HG02884 (cell line): ENCODE results near the gene GRM1.

ENCODE experiments used
- ATAC-seq: cut with Tn5 transposase; IDR thresholded peaks from one replicate; pipeline ENCODE4 v1.9.1; 2021; ENCODE audit warnings: mild to moderate bottlenecking, moderate library complexity; ENCODE audit not compliant: unreplicated experiment

Gene GRM1

GRCh38 chr6:146028851-146029572 is at the start of gene GRM1:
GRM1 (plus strand) TSS chr6:146029062; CDS start chr6:146029518, 456 bp downstream.
- ATAC-seq: no peak

DNA sequence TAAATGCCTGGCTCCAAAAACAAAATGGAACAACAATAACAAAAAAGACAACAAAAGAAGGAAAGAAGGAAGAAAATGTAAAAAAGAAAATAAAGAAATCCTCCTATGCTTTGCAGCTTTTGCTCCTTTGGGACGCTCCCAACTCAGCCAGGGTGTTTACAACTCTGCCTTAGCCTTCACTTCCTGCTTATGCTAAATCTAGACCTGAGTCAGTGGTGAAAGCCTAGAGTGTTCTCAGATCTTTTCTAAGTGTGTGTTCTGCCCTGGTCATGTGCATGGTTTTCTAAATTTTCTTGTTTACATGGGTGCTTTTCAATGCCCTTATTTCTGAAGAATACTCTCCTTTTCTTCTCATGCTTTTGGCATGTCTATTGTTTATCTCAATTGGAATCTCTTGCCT is 19.5 kb upstream of the GRM1 start:
- ATAC-seq: no peak

DNA sequence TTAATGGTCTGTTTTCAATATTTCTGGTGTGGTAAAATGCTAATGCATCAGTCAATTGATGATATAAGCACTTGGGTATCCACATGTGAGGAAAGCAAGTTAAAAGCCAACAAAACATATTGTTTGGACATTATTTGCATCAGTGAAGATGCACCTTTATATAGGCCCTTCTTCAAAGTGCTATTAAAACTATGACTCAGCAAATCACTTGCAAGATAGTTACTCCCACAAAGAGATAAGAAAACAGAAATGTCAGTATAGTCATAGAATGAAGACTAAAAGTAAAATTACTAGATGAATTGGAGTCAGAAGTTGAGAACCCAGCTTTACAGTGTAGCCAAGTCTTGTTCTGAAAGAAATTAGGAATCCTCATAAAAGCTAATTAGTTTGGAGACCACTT is 14.6 kb upstream of the GRM1 start:
- ATAC-seq: no peak

DNA sequence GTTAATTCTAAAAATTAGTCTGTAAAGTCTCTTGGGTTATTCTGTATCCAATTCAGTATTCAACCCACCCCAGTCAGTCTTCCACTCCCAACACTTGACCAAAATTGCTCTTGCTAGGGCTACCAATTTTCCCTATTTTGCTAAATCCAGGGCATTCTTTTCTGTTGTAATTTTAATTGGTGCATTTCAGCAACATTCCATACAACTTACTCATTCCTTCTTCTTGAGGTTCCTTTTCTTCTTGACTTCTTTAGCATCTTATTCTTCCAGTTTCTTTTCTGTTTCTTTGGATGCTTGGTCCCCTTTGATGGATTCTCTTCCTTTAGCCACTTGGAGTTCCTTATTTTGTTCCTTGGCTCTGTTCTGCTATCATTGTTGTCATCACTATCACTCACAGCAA is 11.2 kb upstream of the GRM1 start:
- no peak for ATAC-seq

GRCh38 chr6:146026873-146027272 is 2.0 kb upstream of the GRM1 start:
- no peak for ATAC-seq

- ATAC-seq: no peak
Observed at GRCh38 chr6:146027586-146028251, 1.1 kb upstream of the GRM1 start.

GRCh38 chr6:146028252-146028795 is 538 bp upstream of the GRM1 start:
- ATAC-seq: no peak

DNA sequence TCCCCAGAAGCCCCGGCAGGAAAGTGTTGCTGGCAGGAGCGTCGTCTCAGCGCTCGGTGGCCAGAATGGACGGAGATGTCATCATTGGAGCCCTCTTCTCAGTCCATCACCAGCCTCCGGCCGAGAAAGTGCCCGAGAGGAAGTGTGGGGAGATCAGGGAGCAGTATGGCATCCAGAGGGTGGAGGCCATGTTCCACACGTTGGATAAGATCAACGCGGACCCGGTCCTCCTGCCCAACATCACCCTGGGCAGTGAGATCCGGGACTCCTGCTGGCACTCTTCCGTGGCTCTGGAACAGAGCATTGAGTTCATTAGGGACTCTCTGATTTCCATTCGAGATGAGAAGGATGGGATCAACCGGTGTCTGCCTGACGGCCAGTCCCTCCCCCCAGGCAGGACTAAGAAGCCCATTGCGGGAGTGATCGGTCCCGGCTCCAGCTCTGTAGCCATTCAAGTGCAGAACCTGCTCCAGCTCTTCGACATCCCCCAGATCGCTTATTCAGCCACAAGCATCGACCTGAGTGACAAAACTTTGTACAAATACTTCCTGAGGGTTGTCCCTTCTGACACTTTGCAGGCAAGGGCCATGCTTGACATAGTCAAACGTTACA is 817 bp downstream of the GRM1 start:
- no peak for ATAC-seq

DNA sequence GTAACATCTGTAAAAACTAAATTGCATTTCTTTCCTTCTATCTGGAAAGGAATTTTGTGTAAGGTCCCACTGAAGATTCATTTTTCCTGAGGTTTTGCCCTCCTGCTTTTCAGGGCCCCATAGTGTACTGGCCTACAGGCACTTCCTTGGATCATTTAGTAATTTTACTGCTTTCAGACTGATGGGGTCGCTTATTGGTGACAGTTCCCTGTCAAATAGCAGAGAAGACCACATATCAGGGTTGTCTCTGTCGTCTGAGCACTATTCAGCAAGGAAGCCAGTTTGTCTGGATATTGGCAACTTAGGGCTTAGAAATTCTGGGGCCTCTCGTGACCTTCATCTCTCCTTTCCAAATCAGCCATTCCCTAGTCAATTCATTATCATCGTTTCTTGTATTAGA is 3.5 kb downstream of the GRM1 start:
- ATAC-seq: no peak

- no peak for ATAC-seq
Observed at GRCh38 chr6:146040360-146040759, 11.5 kb downstream of the GRM1 start.

GRCh38 chr6:146041282-146041681 is 12.4 kb downstream of the GRM1 start:
- no peak for ATAC-seq

- no peak for ATAC-seq
Observed at GRCh38 chr6:146047371-146047770, 18.5 kb downstream of the GRM1 start.

- no peak for ATAC-seq
Observed at GRCh38 chr6:146050168-146050567, 21.3 kb downstream of the GRM1 start.

DNA sequence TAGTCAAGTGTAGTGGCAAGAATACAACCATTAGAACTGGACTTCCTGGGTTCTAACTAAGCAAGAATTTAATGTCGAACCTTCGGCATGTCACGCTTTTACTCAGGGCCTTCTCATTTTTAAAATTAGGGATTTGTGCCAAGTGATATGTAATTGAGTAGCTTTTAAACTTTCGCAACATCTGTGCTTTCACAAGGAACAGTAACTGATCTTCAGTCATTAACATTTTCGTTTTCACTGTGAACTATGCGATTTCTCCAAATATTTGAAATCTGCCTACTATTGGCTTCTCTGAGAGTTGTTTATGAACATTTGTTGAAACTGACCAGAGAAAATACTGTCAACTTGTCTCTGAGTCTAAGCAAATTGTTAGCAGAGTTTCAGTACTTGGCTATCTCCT is 27.6 kb downstream of the GRM1 start:
- no peak for ATAC-seq

- ATAC-seq: no peak
Observed at GRCh38 chr6:146065690-146066089, 36.8 kb downstream of the GRM1 start.

GRCh38 chr6:146066506-146066905 is 37.6 kb downstream of the GRM1 start:
- no peak for ATAC-seq

DNA sequence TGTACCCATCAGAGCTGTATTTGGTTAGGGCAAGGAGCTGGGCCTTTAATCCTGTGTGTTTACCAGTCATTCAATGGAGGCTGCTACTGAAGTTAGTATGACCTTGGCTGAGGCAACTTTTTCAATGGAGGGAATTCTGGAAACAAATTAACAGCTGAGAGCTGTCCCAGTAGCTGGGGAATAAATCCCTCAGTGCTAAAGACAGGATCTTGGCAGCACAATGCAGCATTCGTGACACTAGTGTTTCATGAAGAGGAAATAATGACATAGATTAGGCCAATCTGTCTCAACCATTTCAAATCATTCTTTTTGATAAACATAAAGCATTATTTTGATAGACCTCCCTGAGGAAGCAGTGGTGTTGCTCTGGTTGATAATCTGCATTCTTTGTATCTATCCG is 42.9 kb downstream of the GRM1 start:
- ATAC-seq: no peak

DNA sequence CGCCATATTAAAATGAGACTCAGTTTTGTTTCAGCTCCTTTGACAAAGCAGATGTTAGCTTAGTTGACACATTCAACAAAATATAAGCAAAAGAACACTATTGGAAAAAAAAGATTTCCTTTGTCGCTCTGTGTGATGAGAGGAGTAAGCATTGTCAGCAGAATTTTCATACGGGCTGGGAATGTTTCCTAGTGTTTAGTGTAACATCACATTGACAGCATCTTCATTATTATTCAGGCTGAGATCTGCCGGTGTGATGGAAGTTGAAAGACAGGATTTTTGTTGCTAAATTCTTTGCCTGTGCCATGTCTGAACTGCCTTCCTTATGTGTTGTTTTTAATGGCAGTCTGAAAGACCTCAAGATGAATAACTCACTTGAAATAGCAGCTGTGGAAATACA is 49.1 kb downstream of the GRM1 start:
- ATAC-seq: no peak

DNA sequence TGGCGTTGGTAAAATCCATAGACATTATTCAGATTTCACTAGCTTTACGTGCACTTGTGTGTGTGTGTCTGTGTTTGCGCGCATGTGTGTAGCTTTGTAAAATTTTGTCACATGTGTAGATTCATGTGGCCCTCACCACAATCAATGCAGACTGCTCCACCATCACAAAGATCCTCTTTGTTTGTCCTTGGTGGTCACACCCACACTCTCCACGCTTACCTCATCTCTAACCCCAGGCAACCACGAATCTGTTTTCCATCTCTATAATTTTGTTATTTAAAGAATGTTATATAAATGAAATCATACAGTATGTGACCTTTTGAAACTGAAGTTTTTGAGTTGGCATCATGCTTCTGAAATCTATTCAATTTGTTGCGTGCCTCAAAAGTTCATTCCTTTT is 58.5 kb downstream of the GRM1 start:
- ATAC-seq: no peak

- ATAC-seq: no peak
Observed at GRCh38 chr6:146090474-146090873, 61.6 kb downstream of the GRM1 start.

DNA sequence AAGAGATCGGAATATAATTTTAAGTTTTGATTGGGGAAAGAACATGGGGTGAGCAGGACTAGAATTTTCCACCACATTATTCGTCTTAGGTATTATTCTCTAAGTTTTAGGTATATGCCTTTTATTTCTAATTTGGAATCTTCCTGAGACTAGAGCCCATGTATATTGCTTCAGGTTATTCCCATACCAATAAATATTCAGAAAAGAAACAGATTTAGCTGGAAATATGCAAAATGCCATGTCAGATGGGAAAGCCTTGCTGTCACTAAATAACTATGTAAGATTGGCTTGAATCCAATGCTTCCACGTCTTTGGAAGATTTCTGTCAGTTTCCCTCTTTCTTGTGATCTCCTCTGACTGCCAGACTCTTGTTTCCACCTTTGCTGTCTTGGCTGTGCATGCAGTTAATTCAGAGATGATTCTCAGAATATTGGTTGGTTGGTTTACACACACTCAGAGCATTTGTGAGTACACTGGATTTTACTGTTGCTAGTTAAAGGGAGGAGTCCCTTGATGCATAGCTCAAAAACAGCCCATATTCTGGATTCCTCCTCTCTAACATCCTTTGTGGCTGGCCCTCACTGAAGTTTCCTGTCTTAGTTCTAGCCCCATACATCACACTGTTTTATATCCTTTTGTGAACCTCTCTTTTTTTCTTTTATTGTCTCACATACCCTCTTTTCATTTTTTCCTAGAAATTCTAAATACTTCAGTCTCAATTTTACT is 64.3 kb downstream of the GRM1 start:
- no peak for ATAC-seq
